ENCODE data around the gene RBFOX2. TPM values are rescaled to one million over a fixed set of nuclear protein-coding genes. Genes with fewer than 3 reads are reported as not detected.

Gene RBFOX2
- total and polyA plus RNA-seq, 2 donors from 2014 or later = 17.2 to 68.6 TPM

DNA sequence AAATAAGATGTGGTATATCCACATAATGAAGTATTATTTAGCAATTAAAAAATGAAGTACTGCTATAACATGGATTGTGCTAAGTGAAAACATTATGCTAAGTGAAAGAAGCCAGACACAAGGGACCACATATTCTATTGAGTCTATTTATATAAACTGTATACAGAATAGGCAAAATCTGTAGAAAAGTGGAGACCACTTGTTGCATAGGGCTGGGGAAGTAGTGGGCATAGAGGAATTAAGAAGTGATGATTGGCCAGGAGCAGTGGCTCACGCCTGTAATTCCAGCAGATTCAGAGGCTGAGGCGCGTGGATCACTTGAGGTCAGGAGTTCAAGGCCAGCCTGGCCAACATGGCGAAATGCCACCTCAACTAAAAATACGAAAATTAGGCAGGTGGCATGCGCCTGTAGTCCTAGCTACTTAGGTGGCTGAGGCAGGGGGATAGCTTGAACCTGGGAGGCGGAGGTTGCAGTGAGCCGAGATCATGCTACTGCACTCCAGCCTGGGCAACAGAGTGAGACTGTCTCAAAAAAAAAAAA is 109.6 kb downstream of the RBFOX2 start:
- H3K27me3 ChIP-seq (ENCODE audit: control insufficient read depth, insufficient read depth, low read length) = no peaks in the 10 kb centered on the region
- H3K9me3 ChIP-seq (ENCODE audit: control insufficient read depth in 2 of 3, insufficient read depth in 1 of 3, low read length in 3 of 3) = no peaks in the 10 kb centered on the region
- no peak for DNase-seq
- no peak overlapping the region for H3K27ac ChIP-seq (ENCODE audit: low read depth in 2 of 2, low read length in 2 of 2)
- peaks cover 4 to 21% (median 7%) of the 10 kb centered on the region in 3 donors for H3K4me1 ChIP-seq (ENCODE audit: control insufficient read depth in 2 of 3, insufficient read depth in 2 of 3, low read depth in 1 of 3, low read length in 3 of 3)
- TF ChIP-seq, protein P1, sequence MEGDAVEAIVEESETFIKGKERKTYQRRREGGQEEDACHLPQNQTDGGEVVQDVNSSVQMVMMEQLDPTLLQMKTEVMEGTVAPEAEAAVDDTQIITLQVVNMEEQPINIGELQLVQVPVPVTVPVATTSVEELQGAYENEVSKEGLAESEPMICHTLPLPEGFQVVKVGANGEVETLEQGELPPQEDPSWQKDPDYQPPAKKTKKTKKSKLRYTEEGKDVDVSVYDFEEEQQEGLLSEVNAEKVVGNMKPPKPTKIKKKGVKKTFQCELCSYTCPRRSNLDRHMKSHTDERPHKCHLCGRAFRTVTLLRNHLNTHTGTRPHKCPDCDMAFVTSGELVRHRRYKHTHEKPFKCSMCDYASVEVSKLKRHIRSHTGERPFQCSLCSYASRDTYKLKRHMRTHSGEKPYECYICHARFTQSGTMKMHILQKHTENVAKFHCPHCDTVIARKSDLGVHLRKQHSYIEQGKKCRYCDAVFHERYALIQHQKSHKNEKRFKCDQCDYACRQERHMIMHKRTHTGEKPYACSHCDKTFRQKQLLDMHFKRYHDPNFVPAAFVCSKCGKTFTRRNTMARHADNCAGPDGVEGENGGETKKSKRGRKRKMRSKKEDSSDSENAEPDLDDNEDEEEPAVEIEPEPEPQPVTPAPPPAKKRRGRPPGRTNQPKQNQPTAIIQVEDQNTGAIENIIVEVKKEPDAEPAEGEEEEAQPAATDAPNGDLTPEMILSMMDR (IDR thresholded peaks at IDR 0.05; ENCODE audit: borderline replicate concordance, extremely low read depth, insufficient read depth) = no peak
- intact Hi-C loops (cut with DNase I) = no loop called here
- no peak overlapping the region for H3K4me3 ChIP-seq (ENCODE audit: low read length in 3 of 3)
- no peak for FAIRE-seq
- H3K36me3 ChIP-seq (ENCODE audit: control insufficient read depth in 2 of 3, insufficient read depth in 3 of 3, low read length in 3 of 3) = no peaks in the 10 kb centered on the region
- no peak overlapping the region for H3K9ac ChIP-seq (ENCODE audit: low read length in 3 of 3)

- H3K36me3 ChIP-seq (ENCODE audit: control insufficient read depth in 2 of 3, insufficient read depth in 3 of 3, low read length in 3 of 3) = no peaks in the 10 kb centered on the region
- DNase-seq = no peak
- no peak overlapping the region for H3K27ac ChIP-seq (ENCODE audit: low read depth in 2 of 2, low read length in 2 of 2)
- TF ChIP-seq, protein P1 (IDR thresholded peaks at IDR 0.05; ENCODE audit: borderline replicate concordance, extremely low read depth, insufficient read depth) = no peak
- no peaks in the 10 kb centered on the region for H3K9me3 ChIP-seq (ENCODE audit: control insufficient read depth in 2 of 3, insufficient read depth in 1 of 3, low read length in 3 of 3)
- FAIRE-seq = no peak
- no peak overlapping the region for H3K4me3 ChIP-seq (ENCODE audit: low read length in 3 of 3)
- no peaks in the 10 kb centered on the region for H3K27me3 ChIP-seq (ENCODE audit: control insufficient read depth, insufficient read depth, low read length)
- H3K9ac ChIP-seq (ENCODE audit: low read length in 3 of 3) = no peak overlapping the region
- peaks cover 7 to 21% (median 8%) of the 10 kb centered on the region in 3 donors for H3K4me1 ChIP-seq (ENCODE audit: control insufficient read depth in 2 of 3, insufficient read depth in 2 of 3, low read depth in 1 of 3, low read length in 3 of 3)
- intact Hi-C loops (cut with DNase I) = no loop called here
These were observed 110.2 kb downstream of the RBFOX2 start for GRCh38 chr22:35918456-35918855.

- Histone ChIP-seq H3K4me3 (ENCODE audit: low read length in 3 of 3) (no peak overlapping the region), H3K36me3 (ENCODE audit: control insufficient read depth in 2 of 3, insufficient read depth in 3 of 3, low read length in 3 of 3) (no peaks in the 10 kb centered on the region), H3K27me3 (ENCODE audit: control insufficient read depth, insufficient read depth, low read length) (no peaks in the 10 kb centered on the region), H3K4me1 (ENCODE audit: control insufficient read depth in 2 of 3, insufficient read depth in 2 of 3, low read depth in 1 of 3, low read length in 3 of 3) (peaks cover 7 to 19% (median 8%) of the 10 kb centered on the region in 3 donors), H3K27ac (ENCODE audit: low read depth in 2 of 2, low read length in 2 of 2) (no peak overlapping the region), H3K9me3 (ENCODE audit: control insufficient read depth in 2 of 3, insufficient read depth in 1 of 3, low read length in 3 of 3) (no peaks in the 10 kb centered on the region), H3K9ac (ENCODE audit: low read length in 3 of 3) (no peak overlapping the region)
- FAIRE-seq (no peak), DNase-seq (no peak)
- intact Hi-C loops (cut with DNase I) = no loop called here
- TF ChIP-seq, protein P1 (IDR thresholded peaks at IDR 0.05; ENCODE audit: borderline replicate concordance, extremely low read depth, insufficient read depth) = no peak
These were observed 111.0 kb downstream of the RBFOX2 start for GRCh38 chr22:35917651-35918050.
